IMR-90 (cell line): ENCODE measurements around the gene PCDHA1. TPM values are rescaled to one million over a fixed set of nuclear protein-coding genes. Genes with fewer than 3 reads are reported as not detected.

Experiments
- ATAC-seq: fragments of 200-7000 bp; cut with Tn5 transposase; 2 replicates; pipeline ENCODE4 v1.9.1; 2020; ENCODE audit warnings: low read depth, mild to moderate bottlenecking, moderate library complexity
- BruUV-seq: library from RNA; stranded (reverse); fragments of 400-500 nt; replicated peaks from 2 replicates; lab custom pipeline; 2021; lab: Mats Ljungman, UMichigan
- CTCF ChIA-PET: fragments of 300-600 bp; formaldehyde crosslinking; extraction: SDS; loops from one replicate; lab custom pipeline; 2021; ENCODE audit warnings: antibody characterized with exemption; lab: Yijun Ruan, JAX
- POLR2A ChIA-PET: fragments of 300-600 bp; sonication (Branson Sonifier 250); formaldehyde crosslinking; loops from one replicate; lab custom pipeline; 2022; ENCODE audit warnings: antibody characterized with exemption; ENCODE audit not compliant: unreplicated experiment; lab: Charles Lee
- DNase-seq: peaks from one replicate; pipeline ENCODE4 v3.0.0; 2013
- H2AFZ ChIP-seq: replicated peaks from 2 replicates; pipeline ENCODE3; 2013; ENCODE audit warnings: low read length, mild to moderate bottlenecking; ENCODE audit not compliant: poor library complexity
- H2AK5ac ChIP-seq: 2 replicates; pipeline ENCODE4 v1.6.1; 2013; ENCODE audit warnings: low read depth, low read length, inconsistent platforms
- H2AK9ac ChIP-seq: replicated peaks from 2 replicates; pipeline ENCODE3; 2013; ENCODE audit warnings: mild to moderate bottlenecking, low read depth, low read length, moderate library complexity; ENCODE audit not compliant: poor library complexity
- H2BK120ac ChIP-seq: 2 replicates; pipeline ENCODE4 v1.6.1; 2013; ENCODE audit warnings: low read depth, low read length, inconsistent platforms
- H2BK15ac ChIP-seq: 3 replicates; pipeline ENCODE4 v1.6.1; 2013; ENCODE audit warnings: low read depth, low read length, inconsistent platforms
- H2BK20ac ChIP-seq: 2 replicates; pipeline ENCODE4 v1.6.1; 2013; ENCODE audit warnings: low read depth, mild to moderate bottlenecking, inconsistent platforms, low read length, moderate library complexity
- H2BK5ac ChIP-seq: 2 replicates; pipeline ENCODE4 v1.6.1; 2013; ENCODE audit warnings: mild to moderate bottlenecking, low read depth, low read length, inconsistent platforms; ENCODE audit not compliant: poor library complexity, severe bottlenecking
- H3K14ac ChIP-seq: replicated peaks from 2 replicates; pipeline ENCODE4 v1.6.1; 2013; ENCODE audit warnings: low read depth, low read length, inconsistent platforms
- H3K18ac ChIP-seq: 2 replicates; pipeline ENCODE4 v1.6.1; 2013; ENCODE audit warnings: low read depth, low read length, control low read depth
- H3K23ac ChIP-seq: 2 replicates; pipeline ENCODE4 v1.6.1; 2013; ENCODE audit warnings: low read depth, low read length, inconsistent platforms
- H3K27ac ChIP-seq: 2 replicates; pipeline ENCODE4 v1.5.1; 2013; ENCODE audit warnings: mild to moderate bottlenecking, control low read depth, low read length; ENCODE audit not compliant: insufficient read depth
- H3K27me3 ChIP-seq: 2 replicates; pipeline ENCODE4 v1.6.1; 2013; ENCODE audit warnings: low read length; ENCODE audit not compliant: control insufficient read depth, insufficient read depth
- H3K36me3 ChIP-seq: 2 replicates; pipeline ENCODE4 v1.6.1; 2013; ENCODE audit warnings: low read length, mixed read lengths; ENCODE audit not compliant: control insufficient read depth, insufficient read depth
- H3K4ac ChIP-seq: 2 replicates; pipeline ENCODE4 v1.6.1; 2013; ENCODE audit warnings: low read depth, low read length, inconsistent platforms
- H3K4me1 ChIP-seq: 2 replicates; pipeline ENCODE4 v1.6.1; 2013; ENCODE audit warnings: low read length, mixed read lengths; ENCODE audit not compliant: control insufficient read depth, insufficient read depth
- H3K4me2 ChIP-seq: 2 replicates; pipeline ENCODE4 v1.6.1; 2013; ENCODE audit warnings: low read depth, mild to moderate bottlenecking, control low read depth, low read length, moderate library complexity
- H3K4me3 ChIP-seq: 2 replicates; pipeline ENCODE4 v1.5.1; 2013; ENCODE audit warnings: low read depth, mild to moderate bottlenecking, control low read depth, low read length, moderate library complexity; ENCODE audit not compliant: insufficient read depth
- H3K56ac ChIP-seq: 2 replicates; pipeline ENCODE4 v1.6.1; 2013; ENCODE audit warnings: low read length, inconsistent platforms; ENCODE audit not compliant: insufficient read depth; ENCODE audit errors: extremely low read depth
- H3K79me1 ChIP-seq, 2 experiments: 2 replicates each; pipeline ENCODE4 v1.6.1; 2013; ENCODE audit warnings: low read length in 2 of 2, inconsistent platforms in 1 of 2, low read depth in 1 of 2
- H3K9ac ChIP-seq: 2 replicates; pipeline ENCODE4 v1.6.1; 2013; ENCODE audit warnings: low read depth, low read length, control low read depth
- H3K9me1 ChIP-seq: 2 replicates; pipeline ENCODE4 v1.6.1; 2013; ENCODE audit warnings: low read length, inconsistent platforms; ENCODE audit not compliant: insufficient read depth
- H3K9me3 ChIP-seq: 2 replicates; pipeline ENCODE4 v1.6.1; 2013; ENCODE audit warnings: low read length; ENCODE audit not compliant: control insufficient read depth, insufficient read depth
- H4K20me1 ChIP-seq: 2 replicates; pipeline ENCODE4 v1.6.1; 2013; ENCODE audit warnings: low read length, inconsistent platforms; ENCODE audit not compliant: insufficient read depth
- H4K5ac ChIP-seq: 2 replicates; pipeline ENCODE4 v1.6.1; 2013; ENCODE audit warnings: mild to moderate bottlenecking, low read depth, low read length, control low read depth
- H4K8ac ChIP-seq, 2 experiments: 2 replicates each; pipeline ENCODE4 v1.6.1; 2013; ENCODE audit warnings: low read depth in 2 of 2, low read length in 2 of 2, control low read depth in 1 of 2, inconsistent platforms in 1 of 2
- H4K91ac ChIP-seq: 2 replicates; pipeline ENCODE4 v1.6.1; 2013; ENCODE audit warnings: low read depth, low read length, inconsistent platforms; ENCODE audit not compliant: insufficient read depth
- BHLHE40 ChIP-seq: fragments of 150-350 bp; IDR thresholded peaks from 2 replicates; pipeline ENCODE4 v1.6.1; 2016; ENCODE audit warnings: mild to moderate bottlenecking, low read depth, low read length
- CEBPB ChIP-seq: IDR thresholded peaks from 2 replicates; pipeline ENCODE4 v1.6.1; 2012; ENCODE audit warnings: low read depth, low read length, improper control_type of control experiment
- CHD1 ChIP-seq: IDR thresholded peaks from 2 replicates; pipeline ENCODE4 v1.6.1; 2012; ENCODE audit warnings: low read depth, low read length, improper control_type of control experiment
- FOS ChIP-seq: fragments of 150-350 bp; IDR thresholded peaks from 2 replicates; pipeline ENCODE4 v1.6.1; 2016; ENCODE audit warnings: low read depth, low read length
- MAFK ChIP-seq: IDR thresholded peaks from 2 replicates; pipeline ENCODE4 v1.6.1; 2012; ENCODE audit warnings: low read depth, low read length, improper control_type of control experiment
- MAZ ChIP-seq: IDR thresholded peaks from 2 replicates; pipeline ENCODE4 v1.6.1; 2012; ENCODE audit warnings: low read depth, mild to moderate bottlenecking, low read length, improper control_type of control experiment, moderate library complexity, borderline replicate concordance
- MXI1 ChIP-seq: IDR thresholded peaks from 2 replicates; pipeline ENCODE4 v1.6.1; 2012; ENCODE audit warnings: low read depth, mild to moderate bottlenecking, low read length, moderate library complexity, borderline replicate concordance
- NFE2L2 ChIP-seq: fragments of 150-350 bp; IDR thresholded peaks from 2 replicates; pipeline ENCODE4 v1.6.1; 2016; ENCODE audit warnings: low read depth, mild to moderate bottlenecking, low read length
- POLR2A ChIP-seq: IDR thresholded peaks from 2 replicates; pipeline ENCODE4 v1.6.1; 2012; ENCODE audit warnings: mild to moderate bottlenecking, low read depth, low read length
- RAD21 ChIP-seq: IDR thresholded peaks from 2 replicates; pipeline ENCODE4 v1.6.1; 2012; ENCODE audit warnings: low read length, improper control_type of control experiment
- RCOR1 ChIP-seq: IDR thresholded peaks from 2 replicates; pipeline ENCODE4 v1.6.1; 2012; ENCODE audit warnings: mild to moderate bottlenecking, low read length, improper control_type of control experiment; ENCODE audit not compliant: insufficient replicate concordance
- RFX5 ChIP-seq: IDR thresholded peaks from 2 replicates; pipeline ENCODE4 v1.8.0; 2012; ENCODE audit warnings: low read depth, mild to moderate bottlenecking, low read length, moderate library complexity
- SMC3 ChIP-seq: fragments of 150-350 bp; IDR thresholded peaks from 2 replicates; pipeline ENCODE4 v1.6.1; 2016; ENCODE audit warnings: low read depth, mild to moderate bottlenecking, antibody characterized with exemption, low read length, moderate library complexity
- WGBS, 2 experiments: methylation state at CpG; one replicate each; pipeline versions ENCODE4 v1.1.5 to v1.1.7; 2013; ENCODE audit warnings: missing lambda C conversion rate in 2 of 2; ENCODE audit not compliant: insufficient read length in 1 of 2; ENCODE audit errors: extremely low coverage in 2 of 2; 5-methylcytosine and 5-hydroxymethylcytosine counted together
- dilution Hi-C: fragments of 300-500 bp; cut with HindIII; formaldehyde crosslinking; loops from one replicate; pipeline ENCODE4 v1.14.3; 2018; ENCODE audit warnings: low sequenced_read_pairs; ENCODE audit not compliant: unreplicated experiment
- in situ Hi-C: fragments of 300-500 bp; cut with MboI; formaldehyde crosslinking; loops from 3 replicates; pipeline ENCODE4 v1.14.3; 2019; ENCODE audit warnings: low sequenced_read_pairs, inconsistent platforms, mixed read lengths
- intact Hi-C: fragments of 100-400 bp; cut with micrococcal nuclease; formaldehyde crosslinking; loops from 2 replicates; pipeline ENCODE4 v1.10.0; 2022
- polyA plus RNA-seq, 3 experiments: library from polyadenylated mRNA; depleted of rRNA; stranded (reverse); fragments of >200 nt; gene quantifications; 2 replicates each; pipeline ENCODE4 v1.2.3, GENCODE V29; 2012; ENCODE audit warnings: low replicate concordance in 1 of 3
- total RNA-seq: library from RNA; depleted of rRNA; stranded (reverse); fragments of >200 nt; gene quantifications from 2 replicates; pipeline ENCODE4 v1.2.3, GENCODE V29; 2012
- TF ChIP-seq, protein P1 (sequence below): conservative IDR thresholded peaks from 2 replicates; pipeline ENCODE4 v1.5.1; 2012; ENCODE audit warnings: mild to moderate bottlenecking, low read depth, low read length, improper control_type of control experiment
- TF ChIP-seq, protein P2 (sequence below): fragments of 150-350 bp; IDR thresholded peaks from 2 replicates; pipeline ENCODE4 v1.6.1; 2017; ENCODE audit warnings: mild to moderate bottlenecking, antibody characterized with exemption, low read length, low read depth
- TF ChIP-seq, protein P3 (sequence below): fragments of 150-350 bp; IDR thresholded peaks from 2 replicates; pipeline ENCODE4 v1.6.1; 2016; ENCODE audit warnings: low read depth, mild to moderate bottlenecking, low read length, moderate library complexity, borderline replicate concordance

PCDHA1 gene
- total and polyA plus RNA-seq, 2 of the 4 experiments (the other 2 are of a cell fraction), result under 0.01 to 0.05 TPM

DNA sequence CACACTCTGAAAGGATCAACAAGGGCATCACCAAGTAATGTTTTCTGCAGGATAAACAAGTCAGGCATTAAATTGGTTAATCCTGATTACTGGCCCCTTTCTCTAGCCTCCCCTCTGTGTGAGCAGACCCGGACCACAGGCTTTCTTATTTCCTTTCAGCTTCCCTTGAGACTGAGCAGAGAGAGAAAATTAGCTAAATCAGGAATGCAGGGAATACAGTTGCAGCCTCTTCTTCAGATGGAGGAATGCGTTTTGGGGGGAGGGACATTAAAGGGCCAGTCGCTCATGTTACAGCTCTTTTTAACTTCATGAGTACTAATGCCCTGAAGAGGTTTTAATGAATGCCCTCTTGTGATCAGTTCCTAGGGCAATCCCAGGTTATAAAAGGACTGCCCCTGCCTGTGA is 200.2 kb downstream of the PCDHA1 start:
- no peak overlapping the region for H3K4me3 ChIP-seq
- POLR2A ChIA-PET, result no interaction called here
- no peak overlapping the region for H3K4ac ChIP-seq
- H4K20me1 ChIP-seq, result no peaks in the 10 kb centered on the region
- H3K9me3 ChIP-seq, result peaks cover 18% of the 10 kb centered on the region
- no peak overlapping the region for H2BK20ac ChIP-seq
- dilution Hi-C loops (no loop called here), in situ Hi-C loops (no loop called here), intact Hi-C loops (no loop called here)
- no TSS peak for BruUV-seq
- no peak overlapping the region for H3K18ac ChIP-seq
- no peak overlapping the region for H2AFZ ChIP-seq
- H3K36me3 ChIP-seq, result no peaks in the 10 kb centered on the region
- no peak for ATAC-seq
- H2BK5ac ChIP-seq, result no peak overlapping the region
- TF ChIP-seq MAFK (no peak), FOS (no peak), CEBPB (no peak), RCOR1 (no peak), POLR2A (no peak), MXI1 (no peak), SMC3 (no peak), NFE2L2 (no peak), RFX5 (no peak), BHLHE40 (no peak), RAD21 (no peak), MAZ (no peak), CHD1 (no peak)
- TF ChIP-seq, protein P1, sequence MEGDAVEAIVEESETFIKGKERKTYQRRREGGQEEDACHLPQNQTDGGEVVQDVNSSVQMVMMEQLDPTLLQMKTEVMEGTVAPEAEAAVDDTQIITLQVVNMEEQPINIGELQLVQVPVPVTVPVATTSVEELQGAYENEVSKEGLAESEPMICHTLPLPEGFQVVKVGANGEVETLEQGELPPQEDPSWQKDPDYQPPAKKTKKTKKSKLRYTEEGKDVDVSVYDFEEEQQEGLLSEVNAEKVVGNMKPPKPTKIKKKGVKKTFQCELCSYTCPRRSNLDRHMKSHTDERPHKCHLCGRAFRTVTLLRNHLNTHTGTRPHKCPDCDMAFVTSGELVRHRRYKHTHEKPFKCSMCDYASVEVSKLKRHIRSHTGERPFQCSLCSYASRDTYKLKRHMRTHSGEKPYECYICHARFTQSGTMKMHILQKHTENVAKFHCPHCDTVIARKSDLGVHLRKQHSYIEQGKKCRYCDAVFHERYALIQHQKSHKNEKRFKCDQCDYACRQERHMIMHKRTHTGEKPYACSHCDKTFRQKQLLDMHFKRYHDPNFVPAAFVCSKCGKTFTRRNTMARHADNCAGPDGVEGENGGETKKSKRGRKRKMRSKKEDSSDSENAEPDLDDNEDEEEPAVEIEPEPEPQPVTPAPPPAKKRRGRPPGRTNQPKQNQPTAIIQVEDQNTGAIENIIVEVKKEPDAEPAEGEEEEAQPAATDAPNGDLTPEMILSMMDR, result no peak
- TF ChIP-seq, protein P2, sequence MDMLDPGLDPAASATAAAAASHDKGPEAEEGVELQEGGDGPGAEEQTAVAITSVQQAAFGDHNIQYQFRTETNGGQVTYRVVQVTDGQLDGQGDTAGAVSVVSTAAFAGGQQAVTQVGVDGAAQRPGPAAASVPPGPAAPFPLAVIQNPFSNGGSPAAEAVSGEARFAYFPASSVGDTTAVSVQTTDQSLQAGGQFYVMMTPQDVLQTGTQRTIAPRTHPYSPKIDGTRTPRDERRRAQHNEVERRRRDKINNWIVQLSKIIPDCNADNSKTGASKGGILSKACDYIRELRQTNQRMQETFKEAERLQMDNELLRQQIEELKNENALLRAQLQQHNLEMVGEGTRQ, result no peak
- TF ChIP-seq, protein P3, sequence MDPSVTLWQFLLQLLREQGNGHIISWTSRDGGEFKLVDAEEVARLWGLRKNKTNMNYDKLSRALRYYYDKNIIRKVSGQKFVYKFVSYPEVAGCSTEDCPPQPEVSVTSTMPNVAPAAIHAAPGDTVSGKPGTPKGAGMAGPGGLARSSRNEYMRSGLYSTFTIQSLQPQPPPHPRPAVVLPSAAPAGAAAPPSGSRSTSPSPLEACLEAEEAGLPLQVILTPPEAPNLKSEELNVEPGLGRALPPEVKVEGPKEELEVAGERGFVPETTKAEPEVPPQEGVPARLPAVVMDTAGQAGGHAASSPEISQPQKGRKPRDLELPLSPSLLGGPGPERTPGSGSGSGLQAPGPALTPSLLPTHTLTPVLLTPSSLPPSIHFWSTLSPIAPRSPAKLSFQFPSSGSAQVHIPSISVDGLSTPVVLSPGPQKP, result no peak
- H4K91ac ChIP-seq, result no peak overlapping the region
- H4K5ac ChIP-seq, result no peak overlapping the region
- CTCF ChIA-PET, result no interaction called here
- H2AK5ac ChIP-seq, result no peak overlapping the region
- H3K23ac ChIP-seq, result no peak overlapping the region
- H3K9ac ChIP-seq, result no peak overlapping the region
- H4K8ac ChIP-seq, result no peak overlapping the region
- no peaks in the 10 kb centered on the region for H3K4me1 ChIP-seq
- 16% methylated on average over 2 of the region's 3 CpGs; no CpG with 5 or more reads in 1 of the 2 experiments for WGBS, 2 experiments
- no peak overlapping the region for H2BK15ac ChIP-seq
- H2AK9ac ChIP-seq, result no peak overlapping the region
- no peak overlapping the region for H3K27ac ChIP-seq
- no peaks in the 10 kb centered on the region for H3K27me3 ChIP-seq
- no peaks in the 10 kb centered on the region for H3K79me1 ChIP-seq
- no peak overlapping the region for H3K14ac ChIP-seq
- no peak for DNase-seq
- no peak overlapping the region for H3K56ac ChIP-seq
- no peak overlapping the region for H3K4me2 ChIP-seq
- no peaks in the 10 kb centered on the region for H3K9me1 ChIP-seq
- no peak overlapping the region for H2BK120ac ChIP-seq
